Smooth muscle cell (in vitro differentiated cells): ENCODE results near the gene PRR15. TPM values are rescaled to one million over a fixed set of nuclear protein-coding genes. Genes with fewer than 3 reads are reported as not detected.

ENCODE experiments used
- DNase-seq: peaks from one replicate; lab custom pipeline; 2025; ENCODE audit not compliant: unreplicated experiment; lab: John Stamatoyannopoulos, UW
- H2AFZ ChIP-seq: fragments of 200-600 bp; sonication (generic); 2 replicates; pipeline ENCODE4 v1.6.0; 2016; ENCODE audit warnings: antibody characterized with exemption, low read depth, mild to moderate bottlenecking
- H3F3A ChIP-seq: fragments of 200-600 bp; sonication (generic); 2 replicates; pipeline ENCODE4 v1.6.0; 2017; ENCODE audit warnings: antibody characterized with exemption, low read depth
- H3K27ac ChIP-seq: fragments of 200-600 bp; sonication (generic); 2 replicates; pipeline ENCODE4 v1.5.1; 2016; ENCODE audit warnings: low read depth, mild to moderate bottlenecking
- H3K27me3 ChIP-seq: fragments of 200-600 bp; sonication (generic); 2 replicates; pipeline ENCODE4 v1.6.1; 2016; ENCODE audit warnings: low read depth, mild to moderate bottlenecking
- H3K36me3 ChIP-seq: fragments of 200-600 bp; sonication (generic); 2 replicates; pipeline ENCODE4 v1.5.1; 2016; ENCODE audit warnings: low read depth
- H3K4me1 ChIP-seq: fragments of 200-600 bp; sonication (generic); 2 replicates; pipeline ENCODE4 v1.5.1; 2016; ENCODE audit warnings: low read depth
- H3K4me2 ChIP-seq: fragments of 200-600 bp; sonication (generic); 2 replicates; pipeline ENCODE4 v1.6.0; 2016; ENCODE audit warnings: mild to moderate bottlenecking
- H3K4me3 ChIP-seq: fragments of 200-600 bp; sonication (generic); 2 replicates; pipeline ENCODE4 v1.5.1; 2016; ENCODE audit warnings: mild to moderate bottlenecking
- H3K79me2 ChIP-seq: fragments of 200-600 bp; sonication (generic); 2 replicates; pipeline ENCODE4 v1.6.0; 2016; ENCODE audit warnings: low read depth, mild to moderate bottlenecking
- H3K9ac ChIP-seq: fragments of 200-600 bp; sonication (generic); 2 replicates; pipeline ENCODE4 v1.6.0; 2016; ENCODE audit warnings: low read depth
- H3K9me3 ChIP-seq: fragments of 200-600 bp; sonication (generic); replicated peaks from 2 replicates; pipeline ENCODE4 v1.5.1; 2016; ENCODE audit warnings: low read depth
- H4K20me1 ChIP-seq: fragments of 200-600 bp; sonication (generic); 2 replicates; pipeline ENCODE4 v1.6.0; 2016; ENCODE audit warnings: low read depth
- CTCF ChIP-seq: fragments of 200-600 bp; sonication (generic); IDR thresholded peaks from 2 replicates; pipeline ENCODE4 v1.5.1; 2017; ENCODE audit warnings: borderline replicate concordance, mild to moderate bottlenecking, antibody characterized with exemption; ENCODE audit not compliant: insufficient read depth, poor library complexity, severe bottlenecking
- WGBS: methylation state at CpG from one replicate; pipeline ENCODE4 v1.1.7; 2016; ENCODE audit warnings: low lambda C conversion rate; 5-methylcytosine and 5-hydroxymethylcytosine counted together
- polyA plus RNA-seq: library from polyadenylated mRNA; unstranded; fragments of >200 nt; fragmentation: Nextera tagmentation; extraction: Ambion mirVana; gene quantifications from 2 replicates; pipeline ENCODE4 v1.2.1, GENCODE V29; 2016
- total RNA-seq: library from RNA; depleted of rRNA; stranded (reverse); fragments of >200 nt; gene quantifications from 2 replicates; pipeline ENCODE4 v1.2.3, GENCODE V29; 2014

PRR15 gene
- total RNA-seq: 3.8 and 4.7 TPM in 2 replicates
- polyA plus RNA-seq: 0.96 and 4.4 TPM in 2 replicates

GRCh38 chr7:29563590-29564495, at the start of gene PRR15:
Gene PRR15, plus strand, starts transcription at chr7:29563835. Its CDS starts 2,495 bp downstream, at chr7:29566330.
- DNase-seq: no peak
- no peaks in the 10 kb centered on the region for H3K79me2 ChIP-seq

GRCh38 chr7:29516491-29516890, 47.1 kb upstream of the PRR15 start:
- Histone ChIP-seq H3F3A (no peaks in the 10 kb centered on the region), H3K27me3 (peaks cover 3% of the 10 kb centered on the region), H3K27ac (no peak overlapping the region), H3K4me2 (no peak overlapping the region), H3K36me3 (no peaks in the 10 kb centered on the region), H3K4me1 (no peaks in the 10 kb centered on the region), H4K20me1 (no peaks in the 10 kb centered on the region), H3K79me2 (no peaks in the 10 kb centered on the region), H3K4me3 (no peak overlapping the region), H3K9me3 (no peaks in the 10 kb centered on the region), H2AFZ (no peak overlapping the region), H3K9ac (no peak overlapping the region)
- WGBS: 88% methylated on average over 2 of the region's 2 CpGs
- DNase-seq: no peak
- no peak for TF ChIP-seq CTCF

More at GRCh38 chr7:29563590-29564495, at the start of gene PRR15:
- Histone ChIP-seq H3K9ac (no peak within 1 kb of the TSS), H3K27me3 (peaks cover 25% of the 10 kb centered on the region), H3F3A (no peaks in the 10 kb centered on the region), H4K20me1 (no peaks in the 10 kb centered on the region), H3K27ac (no peak within 1 kb of the TSS), H3K4me1 (no peaks in the 10 kb centered on the region), H3K36me3 (no peaks in the 10 kb centered on the region), H3K4me2 (peak within 1 kb of the TSS; percentile 96), H3K9me3 (no peaks in the 10 kb centered on the region), H3K4me3 (peak within 1 kb of the TSS; percentile 62), H2AFZ (peak within 1 kb of the TSS; percentile 91)
- TF ChIP-seq CTCF: no peak
- under 1% methylated on average over 69 of the region's 72 CpGs for WGBS

- H3K27me3 ChIP-seq: peaks cover 3% of the 10 kb centered on the region
These were observed 45.0 kb upstream of the PRR15 start for GRCh38 chr7:29518616-29519015.

More at GRCh38 chr7:29518616-29519015, 45.0 kb upstream of the PRR15 start:
- WGBS: 91% methylated on average over 1 of the region's 1 CpG
- H3K4me1 ChIP-seq: no peaks in the 10 kb centered on the region
- no peaks in the 10 kb centered on the region for H3K79me2 ChIP-seq
- H3K9me3 ChIP-seq: peaks cover 6% of the 10 kb centered on the region
- DNase-seq: no peak
- H3K27ac ChIP-seq: no peak overlapping the region
- TF ChIP-seq CTCF: no peak
- H3K4me2 ChIP-seq: no peak overlapping the region
- H3F3A ChIP-seq: no peaks in the 10 kb centered on the region
- H3K4me3 ChIP-seq: no peak overlapping the region
- no peak overlapping the region for H3K9ac ChIP-seq
- H3K36me3 ChIP-seq: no peaks in the 10 kb centered on the region
- no peaks in the 10 kb centered on the region for H4K20me1 ChIP-seq
- H2AFZ ChIP-seq: no peak overlapping the region
